ENCODE results near the gene UTS2.

Gene UTS2

GRCh38 chr1:7862211-7863060, 9.6 kb upstream of the UTS2 start:
- FAIRE-seq = no peak

- no peak for FAIRE-seq
Measured at GRCh38 chr1:7861452-7861851, 8.6 kb upstream of the UTS2 start.

GRCh38 chr1:7860130-7860529, 7.3 kb upstream of the UTS2 start:
- FAIRE-seq = no peak

GRCh38 chr1:7859406-7859805, 6.5 kb upstream of the UTS2 start:
- no peak for FAIRE-seq

GRCh38 chr1:7857985-7858384, 5.1 kb upstream of the UTS2 start:
- FAIRE-seq = no peak

- FAIRE-seq = no peak
Measured at GRCh38 chr1:7857000-7857399, 4.1 kb upstream of the UTS2 start.

- FAIRE-seq = no peak
Measured at GRCh38 chr1:7856345-7856744, 3.5 kb upstream of the UTS2 start.

- no peak for FAIRE-seq
Measured at GRCh38 chr1:7853684-7854026, 790 bp upstream of the UTS2 start.

- FAIRE-seq = no peak
Measured at GRCh38 chr1:7850786-7851185, 2.1 kb downstream of the UTS2 start.

GRCh38 chr1:7847599-7847998, 5.3 kb downstream of the UTS2 start:
- no peak for FAIRE-seq

GRCh38 chr1:7846656-7847055, 6.2 kb downstream of the UTS2 start:
- no peak for FAIRE-seq

- FAIRE-seq = no peak
Measured at GRCh38 chr1:7845761-7846160, 7.1 kb downstream of the UTS2 start.

- no peak for FAIRE-seq
Measured at GRCh38 chr1:7842517-7842916, 10.3 kb downstream of the UTS2 start.

- FAIRE-seq = no peak
Measured at GRCh38 chr1:7839526-7839925, 13.3 kb downstream of the UTS2 start.

GRCh38 chr1:7838714-7839113, 14.2 kb downstream of the UTS2 start:
- FAIRE-seq = no peak

- FAIRE-seq = peak; percentile 37
Measured at GRCh38 chr1:7833035-7833434, 19.8 kb downstream of the UTS2 start.

GRCh38 chr1:7831458-7831857, 21.4 kb downstream of the UTS2 start:
- FAIRE-seq = peak; percentile 17

GRCh38 chr1:7827126-7827955, 25.5 kb downstream of the UTS2 start:
- FAIRE-seq = no peak

GRCh38 chr1:7826363-7826762, 26.5 kb downstream of the UTS2 start:
- FAIRE-seq = no peak

GRCh38 chr1:7824701-7825100, 28.2 kb downstream of the UTS2 start:
- FAIRE-seq = no peak

- FAIRE-seq = no peak
Measured at GRCh38 chr1:7821282-7821681, 31.6 kb downstream of the UTS2 start.

- FAIRE-seq = no peak
Measured at GRCh38 chr1:7813677-7814373, 39.0 kb downstream of the UTS2 start.

GRCh38 chr1:7811476-7811875, 41.4 kb downstream of the UTS2 start:
- FAIRE-seq = no peak

GRCh38 chr1:7810395-7810794, 42.5 kb downstream of the UTS2 start:
- FAIRE-seq = no peak

Measured in G401.6 (cell line).